ENCODE data around the gene C12orf42.

The C12orf42 gene

GRCh38 chr12:103493199-103493598, 2.6 kb downstream of the C12orf42 start:
- DNase-seq (ENCODE audit: low spot score) = no peak

GRCh38 chr12:103482365-103482764, 13.4 kb downstream of the C12orf42 start:
- no peak for ATAC-seq (ENCODE audit: low read depth)
- Histone ChIP-seq H3K9me3 (ENCODE audit: severe bottlenecking) (no peaks in the 10 kb centered on the region), H3K27ac (ENCODE audit: poor library complexity, severe bottlenecking) (no peak overlapping the region)

More at GRCh38 chr12:103493199-103493598, 2.6 kb downstream of the C12orf42 start:
- Histone ChIP-seq H3K27me3 (ENCODE audit: insufficient read depth, poor library complexity, severe bottlenecking) (peaks cover 19% of the 10 kb centered on the region), H3K36me3 (ENCODE audit: low read depth) (no peaks in the 10 kb centered on the region), H3K27ac (ENCODE audit: poor library complexity, severe bottlenecking) (no peak overlapping the region), H3K9me3 (ENCODE audit: severe bottlenecking) (no peaks in the 10 kb centered on the region), H3K4me3 (ENCODE audit: severe bottlenecking) (no peak overlapping the region), H3K4me1 (ENCODE audit: insufficient read depth, poor library complexity, severe bottlenecking) (no peaks in the 10 kb centered on the region)
- no peak for TF ChIP-seq CTCF (IDR thresholded peaks at IDR 0.05; ENCODE audit: poor library complexity, severe bottlenecking)
- no peak for ATAC-seq (ENCODE audit: low read depth)

GRCh38 chr12:103475073-103475472, 20.7 kb downstream of the C12orf42 start:
- no peaks in the 10 kb centered on the region for H3K4me1 ChIP-seq (ENCODE audit: insufficient read depth, poor library complexity, severe bottlenecking)
- DNase-seq (ENCODE audit: low spot score) (no peak), ATAC-seq (ENCODE audit: low read depth) (no peak)
- H3K9me3 ChIP-seq (ENCODE audit: severe bottlenecking) = no peaks in the 10 kb centered on the region
- no peaks in the 10 kb centered on the region for H3K27me3 ChIP-seq (ENCODE audit: insufficient read depth, poor library complexity, severe bottlenecking)
- H3K4me3 ChIP-seq (ENCODE audit: severe bottlenecking) = no peak overlapping the region
- no peak overlapping the region for H3K27ac ChIP-seq (ENCODE audit: poor library complexity, severe bottlenecking)
- TF ChIP-seq CTCF (IDR thresholded peaks at IDR 0.05; ENCODE audit: poor library complexity, severe bottlenecking) = no peak
- no peaks in the 10 kb centered on the region for H3K36me3 ChIP-seq (ENCODE audit: low read depth)

More at GRCh38 chr12:103482365-103482764, 13.4 kb downstream of the C12orf42 start:
- no peak for TF ChIP-seq CTCF (IDR thresholded peaks at IDR 0.05; ENCODE audit: poor library complexity, severe bottlenecking)
- Histone ChIP-seq H3K4me1 (ENCODE audit: insufficient read depth, poor library complexity, severe bottlenecking) (no peaks in the 10 kb centered on the region), H3K27me3 (ENCODE audit: insufficient read depth, poor library complexity, severe bottlenecking) (no peaks in the 10 kb centered on the region), H3K36me3 (ENCODE audit: low read depth) (no peaks in the 10 kb centered on the region), H3K4me3 (ENCODE audit: severe bottlenecking) (no peak overlapping the region)
- no peak for DNase-seq (ENCODE audit: low spot score)

- Histone ChIP-seq H3K4me1 (ENCODE audit: insufficient read depth, poor library complexity, severe bottlenecking) (no peaks in the 10 kb centered on the region), H3K9me3 (ENCODE audit: severe bottlenecking) (no peaks in the 10 kb centered on the region), H3K4me3 (ENCODE audit: severe bottlenecking) (no peak overlapping the region), H3K27ac (ENCODE audit: poor library complexity, severe bottlenecking) (no peak overlapping the region), H3K36me3 (ENCODE audit: low read depth) (no peaks in the 10 kb centered on the region), H3K27me3 (ENCODE audit: insufficient read depth, poor library complexity, severe bottlenecking) (no peaks in the 10 kb centered on the region)
- TF ChIP-seq CTCF (IDR thresholded peaks at IDR 0.05; ENCODE audit: poor library complexity, severe bottlenecking) = no peak
- ATAC-seq (ENCODE audit: low read depth) = peak; percentile 56; the same call in 1 of the 3 replicates
- no peak for DNase-seq (ENCODE audit: low spot score)
Observed at GRCh38 chr12:103470664-103471063, 25.1 kb downstream of the C12orf42 start.

GRCh38 chr12:103469719-103470118, 26.0 kb downstream of the C12orf42 start:
- Histone ChIP-seq H3K36me3 (ENCODE audit: low read depth) (no peaks in the 10 kb centered on the region), H3K27ac (ENCODE audit: poor library complexity, severe bottlenecking) (no peak overlapping the region), H3K4me1 (ENCODE audit: insufficient read depth, poor library complexity, severe bottlenecking) (no peaks in the 10 kb centered on the region), H3K9me3 (ENCODE audit: severe bottlenecking) (no peaks in the 10 kb centered on the region), H3K4me3 (ENCODE audit: severe bottlenecking) (no peak overlapping the region), H3K27me3 (ENCODE audit: insufficient read depth, poor library complexity, severe bottlenecking) (no peaks in the 10 kb centered on the region)
- TF ChIP-seq CTCF (IDR thresholded peaks at IDR 0.05; ENCODE audit: poor library complexity, severe bottlenecking) = no peak
- DNase-seq (ENCODE audit: low spot score) (no peak), ATAC-seq (ENCODE audit: low read depth) (no peak)

Data from RWPE2 (cell line).